SK-N-MC (cell line): Measurements from ENCODE around the gene ZNF282.

ENCODE experiments used
- EZH2 ChIP-seq: fragments of 200-600 bp; sonication (generic); IDR thresholded peaks from one replicate; pipeline ENCODE4 v1.6.1; 2017; ENCODE audit warnings: antibody characterized with exemption
- FOXP2 ChIP-seq: optimal IDR thresholded peaks from 2 replicates; pipeline ENCODE3; 2011; ENCODE audit warnings: mild to moderate bottlenecking, moderate library complexity; ENCODE audit not compliant: insufficient read depth; ENCODE audit errors: extremely low read length, control extremely low read depth
- POLR2AphosphoS5 ChIP-seq: IDR thresholded peaks from 2 replicates; pipeline ENCODE4 v1.6.1; 2012; ENCODE audit warnings: mild to moderate bottlenecking, low read depth, low read length, borderline replicate concordance

GRCh38 chr7:149184274-149184673, 11.1 kb upstream of the ZNF282 start:
- TF ChIP-seq POLR2AphosphoS5 (no peak), EZH2 (no peak), FOXP2 (no peak)
